H1 (cell line): ENCODE results near the gene CDK19. TPM values are rescaled to one million over a fixed set of nuclear protein-coding genes. Genes with fewer than 3 reads are reported as not detected.

ENCODE experiments used
- CTCF ChIA-PET: fragments of 300-600 bp; sonication (Branson Sonifier 250); formaldehyde crosslinking; loops from one replicate; lab custom pipeline; 2021; ENCODE audit not compliant: partially characterized antibody; lab: Charles Lee
- POLR2A ChIA-PET: fragments of 300-600 bp; sonication (Branson Sonifier 250); formaldehyde crosslinking; loops from one replicate; lab custom pipeline; 2021; ENCODE audit warnings: inconsistent platforms; ENCODE audit not compliant: partially characterized antibody; lab: Charles Lee
- DNase-seq, 2 experiments: peaks; one replicate each; pipeline versions ENCODE4 v3.0.0 to v3.0.0-alpha.2; 2010 to 2022; ENCODE audit warnings: low spot score in 2 of 2, low read depth in 1 of 2, mixed read lengths in 1 of 2
- FAIRE-seq: peaks from 2 replicates; lab custom pipeline; 2011; peaks lifted over from hg19 to GRCh38; lab: Jason Lieb, UNC
- H2AFZ ChIP-seq: 2 replicates; pipeline ENCODE4 v1.8.1; 2012; ENCODE audit warnings: low read length, inconsistent platforms
- H2AK5ac ChIP-seq: 2 replicates; pipeline ENCODE4 v1.6.1; 2013; ENCODE audit warnings: low read depth, low read length
- H2BK120ac ChIP-seq: replicated peaks from 2 replicates; pipeline ENCODE3; 2013; ENCODE audit warnings: low read depth, low read length, inconsistent platforms
- H2BK12ac ChIP-seq: 2 replicates; pipeline ENCODE4 v1.6.1; 2013; ENCODE audit warnings: low read depth, low read length
- H2BK15ac ChIP-seq: 2 replicates; pipeline ENCODE4 v1.6.1; 2013; ENCODE audit warnings: low read length
- H2BK20ac ChIP-seq: 2 replicates; pipeline ENCODE4 v1.6.1; 2013; ENCODE audit warnings: low read length
- H2BK5ac ChIP-seq: 2 replicates; pipeline ENCODE4 v1.6.1; 2013; ENCODE audit warnings: low read depth, low read length
- H3K14ac ChIP-seq: 2 replicates; pipeline ENCODE4 v1.6.1; 2013; ENCODE audit warnings: inconsistent platforms; ENCODE audit not compliant: insufficient read length
- H3K18ac ChIP-seq: 2 replicates; pipeline ENCODE4 v1.6.1; 2013; ENCODE audit warnings: low read length; ENCODE audit errors: extremely low read depth
- H3K23ac ChIP-seq: 2 replicates; pipeline ENCODE4 v1.6.1; 2013; ENCODE audit warnings: inconsistent platforms; ENCODE audit not compliant: insufficient read length
- H3K23me2 ChIP-seq: 2 replicates; pipeline ENCODE4 v1.6.1; 2013; ENCODE audit warnings: low read depth, low read length
- H3K27ac ChIP-seq: 2 replicates; pipeline ENCODE4 v1.6.1; 2011; ENCODE audit warnings: low read depth, low read length, inconsistent platforms
- H3K27me3 ChIP-seq, 4 experiments: replicated peaks in 1 of 4; 1 replicate in 1 of 4; 2 replicates in 3 of 4; pipeline versions ENCODE4 v1.6.1 to v1.8.1; 2011 to 2013; ENCODE audit warnings: low read length in 3 of 4, mild to moderate bottlenecking in 3 of 4, inconsistent platforms in 2 of 4, mixed read lengths in 2 of 4, moderate library complexity in 1 of 4; ENCODE audit not compliant: control insufficient read depth in 3 of 4, insufficient read depth in 3 of 4; ENCODE audit errors: extremely low read depth in 1 of 4
- H3K36me3 ChIP-seq, 4 experiments: 2 replicates each; pipeline versions ENCODE4 v1.6.1 to v1.8.1; 2011 to 2013; ENCODE audit warnings: mild to moderate bottlenecking in 4 of 4, low read length in 3 of 4, moderate library complexity in 2 of 4, control low read depth in 1 of 4, inconsistent platforms in 1 of 4; ENCODE audit not compliant: insufficient read depth in 4 of 4, control insufficient read depth in 2 of 4
- H3K4ac ChIP-seq: replicated peaks from 2 replicates; pipeline ENCODE3; 2013; ENCODE audit warnings: low read length, low read depth, mixed read lengths, inconsistent platforms; ENCODE audit not compliant: insufficient read length
- H3K4me1 ChIP-seq, 4 experiments: replicated peaks in 1 of 4; 1 replicate in 1 of 4; 2 replicates in 3 of 4; pipeline versions ENCODE4 v1.6.1 to v1.8.1; 2011 to 2013; ENCODE audit warnings: low read length in 3 of 4, inconsistent platforms in 2 of 4, mixed read lengths in 1 of 4; ENCODE audit not compliant: insufficient read depth in 4 of 4, control insufficient read depth in 3 of 4
- H3K4me2 ChIP-seq, 2 experiments: 2 replicates each; pipeline versions ENCODE4 v1.6.1 to v1.8.1; 2011 to 2013; ENCODE audit warnings: low read depth in 2 of 2, low read length in 2 of 2, control low read depth in 1 of 2, inconsistent platforms in 1 of 2, mild to moderate bottlenecking in 1 of 2; ENCODE audit not compliant: insufficient read depth in 1 of 2
- H3K4me3 ChIP-seq, 4 experiments: fragments of 200-600, 300-600 bp in 1 of 4; sonication (generic), shearing (Covaris generic), sonication (Bioruptor Twin) in 1 of 4; 2 replicates each; pipeline versions ENCODE4 v1.5.1 to v1.8.1; 2011 to 2016; ENCODE audit warnings: low read length in 4 of 4, low read depth in 3 of 4, control low read depth in 2 of 4, inconsistent platforms in 2 of 4, mild to moderate bottlenecking in 2 of 4, mixed read lengths in 1 of 4, moderate library complexity in 1 of 4; ENCODE audit not compliant: insufficient read depth in 2 of 4; ENCODE audit errors: extremely low read depth in 1 of 4
- H3K56ac ChIP-seq: replicated peaks from 2 replicates; pipeline ENCODE3; 2013; ENCODE audit warnings: low read depth, mild to moderate bottlenecking, mixed read lengths, low read length, inconsistent platforms; ENCODE audit not compliant: insufficient read length
- H3K79me1 ChIP-seq: 2 replicates; pipeline ENCODE4 v1.6.1; 2013; ENCODE audit warnings: low read depth, low read length, control low read depth
- H3K79me2 ChIP-seq, 2 experiments: 2 replicates each; pipeline versions ENCODE4 v1.6.1 to v1.8.1; 2012 to 2013; ENCODE audit warnings: low read length in 2 of 2, mild to moderate bottlenecking in 2 of 2, inconsistent platforms in 1 of 2; ENCODE audit not compliant: insufficient read depth in 2 of 2, control insufficient read depth in 1 of 2
- H3K9ac ChIP-seq, 4 experiments: replicated peaks in 1 of 4; 1 replicate in 1 of 4; 2 replicates in 3 of 4; pipeline versions ENCODE4 v1.6.1 to v1.8.1; 2011 to 2013; ENCODE audit warnings: low read depth in 3 of 4, low read length in 3 of 4, control low read depth in 2 of 4, mild to moderate bottlenecking in 2 of 4, moderate library complexity in 2 of 4, inconsistent platforms in 1 of 4; ENCODE audit errors: extremely low read depth in 1 of 4
- H3K9me3 ChIP-seq, 2 experiments: 2 replicates each; pipeline versions ENCODE4 v1.6.1 to v1.8.1; 2012 to 2013; ENCODE audit warnings: mild to moderate bottlenecking in 2 of 2, moderate library complexity in 2 of 2, control low read depth in 1 of 2, inconsistent platforms in 1 of 2, low read depth in 1 of 2, low read length in 1 of 2, mixed read lengths in 1 of 2; ENCODE audit not compliant: insufficient read depth in 2 of 2
- H4K20me1 ChIP-seq, 2 experiments: replicated peaks in 1 of 2; 2 replicates each; pipeline versions ENCODE3 to v1.8.1; 2011 to 2013; ENCODE audit warnings: inconsistent platforms in 2 of 2, low read length in 2 of 2, mild to moderate bottlenecking in 1 of 2; ENCODE audit not compliant: insufficient read depth in 2 of 2, control insufficient read depth in 1 of 2
- H4K5ac ChIP-seq: 2 replicates; pipeline ENCODE4 v1.6.1; 2013; ENCODE audit warnings: low read length, low read depth, mixed read lengths, inconsistent platforms; ENCODE audit not compliant: insufficient read length
- H4K8ac ChIP-seq: 2 replicates; pipeline ENCODE4 v1.8.0; 2013; ENCODE audit warnings: mild to moderate bottlenecking, moderate library complexity, low read length, inconsistent platforms; ENCODE audit not compliant: insufficient read depth; ENCODE audit errors: extremely low read depth
- H4K91ac ChIP-seq: replicated peaks from 2 replicates; pipeline ENCODE3; 2013; ENCODE audit warnings: low read length, mixed read lengths, inconsistent platforms; ENCODE audit not compliant: insufficient read length
- BCL11A ChIP-seq, 2 experiments: IDR thresholded peaks; one replicate each; pipeline ENCODE4 v1.6.1; 2011; ENCODE audit warnings: low read depth in 2 of 2, low read length in 2 of 2, mild to moderate bottlenecking in 2 of 2
- CEBPB ChIP-seq: IDR thresholded peaks from 2 replicates; pipeline ENCODE4 v1.6.1; 2012; ENCODE audit warnings: low read depth, low read length
- CHD1 ChIP-seq: IDR thresholded peaks from 2 replicates; pipeline ENCODE4 v1.6.1; 2012; ENCODE audit warnings: low read depth, low read length, improper control_type of control experiment
- E2F6 ChIP-seq: IDR thresholded peaks from 2 replicates; pipeline ENCODE4 v1.6.1; 2012; ENCODE audit warnings: inconsistent platforms
- FOSL1 ChIP-seq: IDR thresholded peaks from 2 replicates; pipeline ENCODE4 v1.6.1; 2011; ENCODE audit warnings: mild to moderate bottlenecking, low read depth, low read length, moderate library complexity; ENCODE audit not compliant: insufficient read depth
- GTF2F1 ChIP-seq: IDR thresholded peaks from 2 replicates; pipeline ENCODE4 v1.6.1; 2012; ENCODE audit warnings: low read depth, low read length, improper control_type of control experiment, borderline replicate concordance
- HDAC6 ChIP-seq: IDR thresholded peaks from one replicate; pipeline ENCODE4 v1.7.1; 2012; ENCODE audit warnings: low read depth, mild to moderate bottlenecking, inconsistent platforms, low read length, moderate library complexity
- KDM5A ChIP-seq: fragments of 200-600 bp; IDR thresholded peaks from 2 replicates; pipeline ENCODE4 v1.7.1; 2012; ENCODE audit warnings: mild to moderate bottlenecking, low read length, inconsistent platforms, mixed read lengths
- RXRA ChIP-seq: IDR thresholded peaks from 2 replicates; pipeline ENCODE4 v1.6.1; 2011; ENCODE audit warnings: low read depth, mild to moderate bottlenecking, low read length, moderate library complexity; ENCODE audit not compliant: insufficient read depth
- SAP30 ChIP-seq: fragments of 300-600 bp; sonication (generic); IDR thresholded peaks from 2 replicates; pipeline ENCODE4 v1.7.1; 2012; ENCODE audit warnings: low read length, moderate library complexity, mild to moderate bottlenecking, inconsistent platforms; ENCODE audit not compliant: insufficient read depth, insufficient replicate concordance
- SIRT6 ChIP-seq: IDR thresholded peaks from one replicate; pipeline ENCODE4 v1.7.1; 2012; ENCODE audit warnings: low read length, inconsistent platforms
- SUZ12 ChIP-seq: fragments of 200-600 bp; sonication (generic); IDR thresholded peaks from 2 replicates; pipeline ENCODE4 v1.6.1; 2012; ENCODE audit warnings: mild to moderate bottlenecking, inconsistent platforms, low read length, moderate library complexity, mixed read lengths
- TAF7 ChIP-seq: optimal IDR thresholded peaks from 2 replicates; pipeline ENCODE3; 2011; ENCODE audit warnings: low read depth, mild to moderate bottlenecking, inconsistent platforms, low read length, moderate library complexity, borderline replicate concordance
- YY1 ChIP-seq: IDR thresholded peaks from 2 replicates; pipeline ENCODE4 v1.6.1; 2011; ENCODE audit warnings: low read depth, mild to moderate bottlenecking, low read length
- WGBS, 2 experiments: shearing (Covaris generic) in 1 of 2; methylation state at CpG; one replicate each; pipeline versions ENCODE4 v1.1.6 to v1.1.7; 2013 to 2015; ENCODE audit warnings: low lambda C conversion rate in 2 of 2, mixed read lengths in 2 of 2, inconsistent platforms in 1 of 2, low coverage in 1 of 2, missing lambda C conversion rate in 1 of 2; ENCODE audit not compliant: insufficient replicate concordance in 2 of 2, insufficient coverage in 1 of 2, insufficient read length in 1 of 2; ENCODE audit errors: extremely low coverage in 1 of 2, missing lambda C conversion rate in 1 of 2; 5-methylcytosine and 5-hydroxymethylcytosine counted together
- polyA plus RNA-seq, 7 experiments: library from polyadenylated mRNA; depleted of rRNA in 3 of 7; stranded (reverse) in 5 of 7; unstranded in 2 of 7; fragments of >200 nt in 5 of 7; fragments of 200-250 nt in 2 of 7; gene quantifications; 1 replicate in 5 of 7; 2 replicates in 1 of 7; 4 replicates in 1 of 7; pipeline versions ENCODE4 v1.2.1 to v1.2.3, GENCODE V29; 2011 to 2013; ENCODE audit warnings: missing spikeins in 2 of 7, mixed read lengths in 2 of 7
- total RNA-seq: library from RNA; stranded (reverse); fragmentation: NEBNext Ultra II Directional; extraction: Animal tissue kit (Norgen Biotek cat#: 25700); gene quantifications from 2 replicates; pipeline ENCODE4 v1.2.1, GENCODE V29; 2021

CDK19 gene
- total and polyA plus RNA-seq, 2 of the 8 experiments (the other 6 are each of a cell fraction or from before 2014, with no cell fraction given): 4.9 to 12.6 TPM

DNA sequence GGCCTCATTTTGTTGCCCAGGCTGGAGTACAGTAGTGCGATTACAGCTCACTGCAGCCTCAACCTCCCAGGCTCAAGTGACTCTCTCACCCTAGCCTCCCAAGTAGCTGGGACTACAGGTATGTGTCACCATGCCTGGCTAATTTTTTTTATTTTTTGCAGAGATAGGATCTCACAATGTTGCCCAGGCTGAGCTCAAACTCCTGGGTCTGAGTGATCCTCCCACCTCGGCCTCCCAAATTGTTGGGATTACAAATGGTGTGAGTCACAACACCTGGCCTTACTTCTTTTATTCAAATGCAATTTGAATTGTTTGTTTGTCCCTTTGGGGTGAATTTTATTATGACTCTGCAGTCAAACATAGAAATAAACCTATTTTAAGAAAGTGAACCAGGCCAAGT is 207.1 kb downstream of the CDK19 start:
- CTCF ChIA-PET: interaction anchor here (0.6 to 1.9 kb wide), 3 partner anchors 11 to 342 kb away, joined by 3 to 7 read pairs (median 3); no protein-coding TSS in a partner anchor
- Histone ChIP-seq H2BK5ac (no peak overlapping the region), H3K9me3 (no peaks in the 10 kb centered on the region), H2AFZ (no peak overlapping the region), H3K4me3 (no peak overlapping the region), H3K36me3 (no peaks in the 10 kb centered on the region), H3K27me3 (no peaks in the 10 kb centered on the region), H3K79me1 (no peaks in the 10 kb centered on the region; the same call in 1 of the 2 replicates), H3K23me2 (no peaks in the 10 kb centered on the region; the same call in 1 of the 2 replicates), H3K14ac (no peak overlapping the region), H3K27ac (no peak overlapping the region), H4K20me1 (no peaks in the 10 kb centered on the region), H2AK5ac (no peak overlapping the region), H2BK12ac (no peak overlapping the region), H3K9ac (no peak overlapping the region), H3K79me2 (no peaks in the 10 kb centered on the region), H3K56ac (no peak overlapping the region), H3K23ac (no peak overlapping the region), H4K91ac (no peak overlapping the region), H2BK20ac (no peak overlapping the region), H3K4me1 (peaks cover 0 to 8% (median 7%) of the 10 kb centered on the region in 4 experiments; a peak in 4 of 7 replicates), H3K4me2 (no peak overlapping the region), H2BK15ac (no peak overlapping the region), H3K18ac (no peak overlapping the region), H2BK120ac (no peak overlapping the region), H4K5ac (no peak overlapping the region), H4K8ac (no peak overlapping the region), H3K4ac (no peak overlapping the region)
- WGBS, 2 experiments: 94% methylated on average over 2 of the region's 2 CpGs; no CpG with 5 or more reads in 1 of the 2 experiments
- FAIRE-seq (no peak), DNase-seq (no peak)
- POLR2A ChIA-PET: no interaction called here
- no peak for TF ChIP-seq FOSL1
- no peak for TF ChIP-seq YY1
- TF ChIP-seq SAP30: no peak
- no peak for TF ChIP-seq RXRA
- no peak for TF ChIP-seq CEBPB
- no peak for TF ChIP-seq SIRT6
- no peak for TF ChIP-seq TAF7
- TF ChIP-seq CHD1: no peak
- TF ChIP-seq E2F6: no peak
- no peak for TF ChIP-seq SUZ12
- TF ChIP-seq KDM5A: no peak
- no peak for TF ChIP-seq GTF2F1
- no peak for TF ChIP-seq BCL11A (IDR thresholded peaks at IDR 0.05; ENCODE audit: low read depth in 2 of 2, low read length in 2 of 2)
- no peak for TF ChIP-seq HDAC6
